ENCODE data around the gene CROCC2.
"Not testable (repeated sequence)": the region's sequence is repeated elsewhere in the genome, so short reads cannot be mapped to it uniquely, and the experiment has no call there.

Gene CROCC2

GRCh38 chr2:240970816-240971215 lies 64.7 kb downstream of the CROCC2 start:
- DNase-seq: no peak

GRCh38 chr2:240972201-240972600 lies 66.1 kb downstream of the CROCC2 start:
- no peak for DNase-seq

GRCh38 chr2:240972636-240973521 lies 66.7 kb downstream of the CROCC2 start:
- DNase-seq: no peak

DNA sequence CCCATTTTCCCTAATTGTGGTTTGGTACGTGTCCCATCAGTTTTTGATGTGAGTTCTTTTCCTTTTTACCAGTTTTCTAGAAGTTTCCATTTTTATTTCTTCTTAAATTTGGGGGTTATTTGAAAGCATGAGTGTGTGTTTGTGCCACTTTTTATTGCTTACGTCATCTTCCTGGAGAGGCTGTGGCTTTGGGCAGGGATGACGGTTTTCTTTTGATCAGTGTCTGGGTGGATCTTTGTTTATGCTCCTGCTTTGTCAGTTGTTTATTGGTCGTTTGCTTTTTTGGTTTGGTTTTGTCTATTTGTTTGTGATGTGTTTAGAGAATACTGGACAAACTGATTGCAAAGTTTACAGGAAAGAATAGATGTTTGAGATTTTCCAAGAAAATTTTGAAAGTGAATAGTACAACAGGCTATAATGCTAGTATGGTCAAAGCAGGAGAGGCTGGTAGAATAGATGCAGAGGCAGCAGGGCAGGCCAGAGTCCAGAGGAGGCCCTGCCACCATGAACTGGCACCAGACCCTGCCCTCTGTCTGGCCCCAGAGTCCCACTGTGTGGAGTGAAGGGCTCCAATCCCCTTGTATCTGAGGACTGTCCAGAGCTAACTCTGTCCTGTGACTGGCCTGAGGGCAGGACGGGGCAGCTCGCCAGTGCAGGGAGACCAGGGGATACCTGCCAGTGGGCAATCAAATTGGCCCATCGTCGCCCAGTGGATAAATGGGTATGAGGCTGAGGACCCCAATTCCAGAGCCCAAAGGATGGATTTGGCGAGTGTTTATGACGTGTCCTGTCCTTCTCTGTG lies 68.8 kb downstream of the CROCC2 start:
- DNase-seq: no peak

GRCh38 chr2:240975903-240976302 lies 69.8 kb downstream of the CROCC2 start:
- DNase-seq: not testable (repeated sequence)

DNA sequence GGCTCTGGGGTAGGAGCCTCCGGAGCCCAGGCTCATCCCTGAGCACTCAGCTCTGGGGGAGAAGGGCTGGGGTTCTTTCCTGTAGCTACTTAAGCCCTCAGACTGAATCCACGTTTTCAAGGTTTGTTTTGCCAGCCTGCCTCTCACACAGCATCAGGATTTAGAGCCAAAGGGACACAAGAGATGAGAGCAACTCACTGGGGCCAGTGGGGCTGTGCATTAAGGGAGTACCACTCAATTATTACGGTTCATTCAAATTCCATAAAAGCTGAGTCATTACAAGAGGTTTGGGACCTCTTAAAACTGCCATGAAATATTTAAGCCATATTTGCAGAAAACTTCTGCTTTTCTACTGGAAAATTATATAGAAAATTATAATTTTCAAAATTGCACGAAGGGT lies 75.1 kb downstream of the CROCC2 start:
- DNase-seq: no peak

- no peak for DNase-seq
Observed at GRCh38 chr2:240981871-240982800, 76.0 kb downstream of the CROCC2 start.

DNA sequence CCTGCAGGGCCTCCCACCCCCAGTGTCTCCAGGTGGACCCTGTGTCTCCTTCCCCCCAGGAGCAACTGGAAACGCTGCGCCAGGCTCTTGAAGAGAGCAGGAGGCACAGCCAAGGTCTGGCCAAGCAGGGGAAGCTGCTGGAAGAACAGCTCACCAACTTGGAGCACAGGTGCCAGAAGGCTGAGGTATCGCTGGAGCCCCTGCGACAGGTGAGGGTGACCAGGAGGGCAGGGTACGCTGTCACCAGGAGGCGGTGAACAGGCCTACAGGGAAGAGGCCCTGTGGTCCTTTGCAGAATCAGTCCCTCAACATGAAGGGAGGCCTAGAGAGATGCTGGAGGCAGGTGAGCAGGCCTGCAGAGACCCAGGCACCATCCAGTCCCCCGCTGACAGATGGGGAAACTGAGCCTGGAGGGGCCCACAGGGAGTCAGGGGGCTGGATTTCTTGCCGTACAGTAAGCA lies 76.7 kb downstream of the CROCC2 start:
- DNase-seq: no peak

- no peak for DNase-seq
Observed at GRCh38 chr2:240983361-240983995, 77.3 kb downstream of the CROCC2 start.

GRCh38 chr2:240983996-240984498 lies 77.9 kb downstream of the CROCC2 start:
- DNase-seq: no peak

DNA sequence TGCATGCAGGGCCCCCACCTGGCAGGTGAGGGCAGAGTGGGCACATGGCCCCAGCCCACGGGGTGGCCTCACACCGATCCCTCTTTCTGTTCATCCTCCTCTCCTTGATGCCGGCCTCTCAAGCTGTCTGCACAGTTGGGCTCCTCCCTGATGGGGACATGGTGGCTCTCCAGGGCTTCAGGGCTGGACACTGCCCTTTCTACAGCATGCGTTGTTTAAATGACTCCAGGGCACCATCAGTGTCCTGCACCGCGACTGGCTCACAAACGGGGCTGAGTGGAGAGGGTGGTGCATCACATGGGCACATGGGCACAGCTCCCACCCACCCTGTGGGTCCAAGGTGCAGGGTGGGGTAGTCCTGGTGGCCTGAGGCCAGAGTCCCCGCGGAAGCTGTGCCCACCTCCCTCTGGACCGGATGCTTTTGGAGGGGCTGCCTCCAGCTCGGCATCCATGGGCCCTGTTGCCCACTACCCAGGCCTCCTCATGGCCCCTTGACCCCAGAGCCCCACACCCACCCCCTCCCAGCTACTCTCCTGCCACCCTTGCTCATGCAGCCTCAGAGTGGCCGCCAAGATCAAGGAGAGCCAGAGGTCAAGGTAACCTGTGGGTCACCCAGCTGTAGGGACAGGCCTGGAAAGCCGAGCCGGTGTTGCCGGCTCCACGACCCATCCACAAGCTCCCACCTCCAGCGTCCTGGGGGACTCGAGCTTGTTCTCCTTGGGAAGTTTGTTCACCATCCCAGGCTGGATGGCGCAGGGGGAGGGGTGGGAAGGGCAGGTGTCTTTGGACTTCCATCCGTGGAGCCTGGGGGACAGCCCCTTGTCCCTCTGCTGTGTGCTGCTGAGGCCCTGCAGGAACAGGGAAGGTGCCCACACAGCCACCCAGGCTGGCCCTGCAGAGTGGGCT lies 80.0 kb downstream of the CROCC2 start:
- no peak for DNase-seq

- DNase-seq: no peak
Observed at GRCh38 chr2:240986787-240987411, 80.8 kb downstream of the CROCC2 start.

GRCh38 chr2:240987588-240987987 lies 81.5 kb downstream of the CROCC2 start:
- DNase-seq: no peak

DNA sequence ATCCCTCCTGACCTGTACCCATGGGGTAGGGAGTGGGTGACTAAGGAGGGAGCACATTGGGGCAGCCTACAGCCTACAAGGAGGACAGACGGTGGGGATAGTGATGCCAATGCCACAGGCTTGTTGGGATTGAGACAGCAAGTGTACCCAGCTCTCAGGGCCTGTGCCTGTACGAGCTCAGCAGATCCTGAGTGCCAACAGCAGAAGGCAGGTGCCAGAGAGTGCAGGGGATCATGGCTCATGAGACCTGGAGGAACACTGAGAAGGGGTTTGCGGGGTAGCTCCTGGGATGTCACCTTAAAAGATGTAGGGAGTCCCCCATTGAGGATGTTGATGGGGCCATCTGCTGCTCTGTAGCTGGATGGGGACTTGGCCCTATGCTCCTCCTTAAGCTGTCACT lies 82.0 kb downstream of the CROCC2 start:
- no peak for DNase-seq

GRCh38 chr2:240988571-240989271 lies 82.6 kb downstream of the CROCC2 start:
- DNase-seq: no peak

GRCh38 chr2:240989451-240990265 lies 83.5 kb downstream of the CROCC2 start:
- no peak for DNase-seq

GRCh38 chr2:240990266-240990529 lies 84.1 kb downstream of the CROCC2 start:
- DNase-seq: no peak

DNA sequence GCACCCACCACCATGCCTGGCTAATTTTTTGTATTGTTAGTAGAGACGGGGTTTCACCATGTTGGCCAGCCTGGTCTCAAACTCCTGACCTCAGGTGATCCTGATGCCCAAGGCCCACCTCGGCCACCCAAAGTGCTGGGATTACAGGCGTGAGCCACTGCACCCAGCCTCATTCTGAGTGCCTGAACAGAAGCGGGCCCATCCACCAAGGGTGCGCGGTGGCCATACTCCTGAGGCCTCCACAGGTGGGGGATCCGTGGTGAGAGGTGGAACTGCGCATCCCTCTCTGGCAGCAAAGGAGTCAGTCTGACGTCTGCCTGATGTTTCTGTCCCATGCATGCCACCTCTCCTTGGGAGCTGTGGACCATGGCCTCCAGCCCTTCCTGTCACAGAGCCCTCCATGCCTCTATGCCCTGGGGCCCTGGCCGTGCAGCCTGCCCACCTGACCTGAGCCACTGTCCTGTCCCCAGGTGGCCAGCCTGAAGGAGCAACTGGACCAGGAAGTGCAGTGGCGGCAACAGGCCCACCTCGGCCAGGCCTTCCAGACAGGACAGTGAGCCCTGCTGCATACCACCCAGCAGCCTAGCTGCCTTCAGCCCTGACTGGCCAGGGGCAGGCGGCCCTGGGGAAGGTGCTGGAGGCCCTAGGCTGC lies 84.7 kb downstream of the CROCC2 start:
- no peak for DNase-seq

Data from T-helper 9 cell (primary cell).